HG03439 (cell line): ENCODE data around the gene SMYD4.

ENCODE experiments used
- ATAC-seq: cut with Tn5 transposase; IDR thresholded peaks from one replicate; pipeline ENCODE4 v1.9.1; 2021; ENCODE audit warnings: mild to moderate bottlenecking, moderate library complexity; ENCODE audit not compliant: unreplicated experiment

Gene SMYD4

GRCh38 chr17:1735834-1736347, 93.8 kb downstream of the SMYD4 start:
- no peak for ATAC-seq

GRCh38 chr17:1735418-1735817, 94.3 kb downstream of the SMYD4 start:
- ATAC-seq, result no peak

- no peak for ATAC-seq
Measured at GRCh38 chr17:1733759-1734158, 95.9 kb downstream of the SMYD4 start.

- no peak for ATAC-seq
Measured at GRCh38 chr17:1732833-1733321, 96.8 kb downstream of the SMYD4 start.

GRCh38 chr17:1732241-1732832, 97.4 kb downstream of the SMYD4 start:
- ATAC-seq, result no peak

GRCh38 chr17:1731194-1731506, 98.6 kb downstream of the SMYD4 start:
- ATAC-seq, result no peak

- no peak for ATAC-seq
Measured at GRCh38 chr17:1730326-1731193, 99.1 kb downstream of the SMYD4 start.

- ATAC-seq, result no peak
Measured at GRCh38 chr17:1729966-1730325, 99.8 kb downstream of the SMYD4 start.
